Fibroblast of the aortic adventitia (primary cell): ENCODE measurements around the gene TCF4. TPM values are rescaled to one million over a fixed set of nuclear protein-coding genes. Genes with fewer than 3 reads are reported as not detected.

Source experiments
- DNase-seq: peaks from one replicate; pipeline ENCODE4 v3.0.0-alpha.2; 2010; ENCODE audit warnings: low read depth
- H3K4me3 ChIP-seq: 2 replicates; pipeline ENCODE4 v1.5.1; 2011; ENCODE audit warnings: low read depth, mild to moderate bottlenecking, control low read depth, low read length, moderate library complexity
- total RNA-seq: library from RNA; depleted of rRNA; stranded (reverse); fragments of >200 nt; gene quantifications from 2 replicates; pipeline ENCODE4 v1.2.3, GENCODE V29; 2012; ENCODE audit warnings: low replicate concordance
- TF ChIP-seq, protein P1 (sequence below): IDR thresholded peaks from 2 replicates; pipeline ENCODE4 v1.5.1; 2011; ENCODE audit warnings: mild to moderate bottlenecking, low read length, control low read depth, inconsistent platforms; ENCODE audit not compliant: insufficient read depth

Gene TCF4
- total RNA-seq, 1 donor: 105 TPM

DNA sequence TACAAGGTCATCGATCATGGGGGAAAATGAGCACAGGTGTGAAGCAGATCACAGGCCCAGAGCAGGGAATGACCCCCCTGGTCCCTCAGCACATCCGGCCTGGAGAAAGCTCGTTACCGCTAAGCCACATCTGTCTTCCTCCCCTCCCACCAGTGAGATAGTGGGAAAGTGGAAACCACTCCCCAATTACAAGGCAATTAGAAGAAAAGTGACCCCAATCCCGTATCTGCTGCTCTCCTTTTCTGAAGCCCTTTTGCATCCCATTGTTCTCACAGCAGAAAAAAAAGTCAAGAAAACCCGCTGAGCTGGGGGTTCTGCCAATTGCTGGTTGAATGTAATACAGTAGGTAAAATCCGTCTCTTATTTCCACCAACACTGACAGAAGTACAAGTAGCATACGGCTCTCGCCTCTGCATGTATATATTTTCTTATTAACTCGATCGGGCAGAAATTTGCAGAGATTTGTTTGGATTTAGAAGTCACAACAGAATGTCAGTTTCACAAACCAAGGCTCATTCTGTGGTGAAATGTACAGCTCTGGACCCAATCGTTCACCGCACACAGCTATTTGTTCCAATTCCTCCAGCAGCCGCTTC is 287.0 kb downstream of the TCF4 start:
- no peak for DNase-seq
- no peak overlapping the region for H3K4me3 ChIP-seq
- TF ChIP-seq, protein P1, sequence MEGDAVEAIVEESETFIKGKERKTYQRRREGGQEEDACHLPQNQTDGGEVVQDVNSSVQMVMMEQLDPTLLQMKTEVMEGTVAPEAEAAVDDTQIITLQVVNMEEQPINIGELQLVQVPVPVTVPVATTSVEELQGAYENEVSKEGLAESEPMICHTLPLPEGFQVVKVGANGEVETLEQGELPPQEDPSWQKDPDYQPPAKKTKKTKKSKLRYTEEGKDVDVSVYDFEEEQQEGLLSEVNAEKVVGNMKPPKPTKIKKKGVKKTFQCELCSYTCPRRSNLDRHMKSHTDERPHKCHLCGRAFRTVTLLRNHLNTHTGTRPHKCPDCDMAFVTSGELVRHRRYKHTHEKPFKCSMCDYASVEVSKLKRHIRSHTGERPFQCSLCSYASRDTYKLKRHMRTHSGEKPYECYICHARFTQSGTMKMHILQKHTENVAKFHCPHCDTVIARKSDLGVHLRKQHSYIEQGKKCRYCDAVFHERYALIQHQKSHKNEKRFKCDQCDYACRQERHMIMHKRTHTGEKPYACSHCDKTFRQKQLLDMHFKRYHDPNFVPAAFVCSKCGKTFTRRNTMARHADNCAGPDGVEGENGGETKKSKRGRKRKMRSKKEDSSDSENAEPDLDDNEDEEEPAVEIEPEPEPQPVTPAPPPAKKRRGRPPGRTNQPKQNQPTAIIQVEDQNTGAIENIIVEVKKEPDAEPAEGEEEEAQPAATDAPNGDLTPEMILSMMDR: no peak

DNA sequence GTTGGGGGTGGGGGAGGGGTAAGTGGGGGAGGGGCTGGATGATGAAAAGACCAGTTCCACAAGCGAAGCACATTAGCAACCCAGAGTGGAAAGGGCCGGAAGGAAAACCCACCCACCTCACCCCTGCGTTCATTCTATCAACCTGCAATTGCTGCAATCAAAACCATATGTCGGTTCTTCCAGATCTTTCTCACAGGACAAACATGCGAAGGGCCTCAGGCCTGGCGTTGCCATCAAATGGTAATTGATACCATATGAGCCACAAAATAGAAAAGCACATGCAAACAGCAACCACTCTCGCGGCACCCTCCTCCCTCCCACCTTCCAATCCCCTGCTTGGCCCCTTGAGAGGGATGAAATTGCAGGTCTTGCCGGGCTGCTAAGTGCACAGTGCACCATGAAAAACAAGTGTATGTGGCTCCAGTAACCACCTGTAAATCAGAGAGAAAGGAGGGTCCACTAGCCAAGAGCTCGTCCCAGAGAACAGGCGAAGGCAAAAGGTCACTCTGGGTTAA is 287.5 kb downstream of the TCF4 start:
- peak; percentile 82 for DNase-seq
- TF ChIP-seq, protein P1: no peak
- H3K4me3 ChIP-seq: no peak overlapping the region

DNA sequence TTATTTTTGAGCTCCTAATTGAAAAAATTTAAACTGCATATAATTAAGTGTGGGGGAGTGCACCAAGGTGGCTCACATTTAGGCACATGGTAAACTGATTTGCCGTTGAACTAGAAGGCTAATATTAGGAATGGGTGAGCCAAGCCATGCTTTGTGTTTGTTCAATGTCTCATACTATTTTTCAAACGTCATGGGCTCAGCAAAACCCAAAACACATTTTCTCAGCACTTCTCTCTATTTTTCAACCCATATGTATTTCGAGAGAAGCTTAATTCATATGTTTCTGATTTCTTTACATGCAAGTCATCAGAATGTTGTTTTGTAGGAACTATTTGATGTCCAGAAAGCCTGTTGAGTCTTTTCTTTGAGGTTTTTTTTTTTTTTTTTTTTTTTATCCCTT is 291.2 kb downstream of the TCF4 start:
- DNase-seq: no peak

DNA sequence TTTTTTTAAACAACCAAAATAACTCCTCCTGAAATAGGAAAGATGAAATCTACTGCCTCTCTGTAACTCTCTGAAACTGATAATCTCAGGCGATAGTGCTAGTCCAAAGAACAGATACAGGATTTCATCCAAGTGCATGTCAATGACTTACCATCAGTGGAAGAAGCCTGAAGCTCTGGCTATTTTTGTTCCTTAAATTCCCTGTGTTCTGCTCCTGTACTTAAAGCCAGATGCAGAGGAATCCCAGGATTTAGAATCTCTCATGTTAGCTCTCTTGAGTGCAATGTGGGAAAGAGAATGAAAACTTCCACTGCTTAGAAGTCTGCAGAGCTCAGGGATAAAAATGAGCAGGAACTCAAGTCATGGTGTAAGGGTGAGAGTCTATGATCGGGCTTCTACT is 291.9 kb downstream of the TCF4 start:
- no peak overlapping the region for H3K4me3 ChIP-seq
- TF ChIP-seq, protein P1: no peak
- no peak for DNase-seq

More for the DNA sequence above, 291.2 kb downstream of the TCF4 start:
- TF ChIP-seq, protein P1: no peak
- no peak overlapping the region for H3K4me3 ChIP-seq

DNA sequence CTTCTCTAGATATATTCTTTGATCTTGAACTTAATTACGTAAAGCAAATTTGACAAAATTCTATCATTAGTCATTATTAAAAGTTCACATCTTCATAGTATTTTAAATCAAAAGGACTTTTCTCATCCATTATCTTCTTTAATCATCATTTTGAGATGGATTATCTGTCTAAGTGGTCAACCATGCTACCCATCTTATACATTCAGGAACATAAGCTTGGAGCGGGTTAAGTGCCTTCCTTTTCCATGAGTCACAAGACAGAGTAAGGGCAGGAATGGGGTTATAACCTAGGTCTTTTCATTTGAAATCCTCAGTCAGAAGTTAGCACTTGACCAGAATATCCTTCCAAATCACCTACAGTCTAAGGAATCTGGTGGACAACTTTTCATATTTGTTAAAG is 297.1 kb downstream of the TCF4 start:
- TF ChIP-seq, protein P1: no peak
- H3K4me3 ChIP-seq: no peak overlapping the region
- DNase-seq: no peak

DNA sequence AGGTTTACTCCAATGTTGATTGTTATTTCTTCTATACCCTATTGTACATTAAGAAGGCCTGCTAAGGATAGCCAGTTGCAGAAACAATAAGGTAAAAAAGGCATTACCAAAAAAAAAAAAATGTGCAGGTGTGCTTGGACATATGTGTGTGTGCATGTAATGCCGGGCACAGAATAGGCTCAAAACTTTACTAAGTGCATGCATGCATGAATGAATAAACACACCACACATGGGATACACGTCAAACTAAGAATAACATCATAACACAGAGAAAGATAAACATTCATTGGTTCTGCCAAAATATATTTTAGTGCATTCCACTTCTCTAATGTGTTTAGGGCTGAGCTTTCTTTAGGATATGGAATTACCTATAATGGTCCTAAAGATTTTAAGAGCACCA is 298.2 kb downstream of the TCF4 start:
- H3K4me3 ChIP-seq: no peak overlapping the region
- TF ChIP-seq, protein P1: no peak
- DNase-seq: no peak

DNA sequence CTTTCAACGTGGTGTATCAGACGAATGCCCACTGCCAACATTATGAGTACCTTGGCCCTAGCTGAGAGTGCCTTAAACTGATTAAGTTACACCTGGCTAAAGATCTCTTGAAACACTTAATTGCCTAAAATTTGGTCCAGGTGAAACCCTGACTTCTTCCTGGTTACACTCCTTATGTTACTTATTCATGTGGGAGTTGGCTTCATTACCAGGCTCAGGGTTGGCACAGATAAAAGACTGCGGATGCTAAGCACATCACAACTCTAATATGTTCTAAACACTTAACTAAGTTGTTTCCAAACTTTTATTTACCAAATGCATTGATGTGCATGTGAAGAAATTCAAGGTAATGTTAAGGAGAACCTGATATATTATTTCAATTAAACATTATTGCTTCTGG is 298.9 kb downstream of the TCF4 start:
- no peak for DNase-seq
- TF ChIP-seq, protein P1: no peak
- H3K4me3 ChIP-seq: no peak overlapping the region
